H9 (cell line): ENCODE measurements around the gene PPP1CC. TPM values are rescaled to one million over a fixed set of nuclear protein-coding genes. Genes with fewer than 3 reads are reported as not detected.
"Not testable (repeated sequence)": the region's sequence is repeated elsewhere in the genome, so short reads cannot be mapped to it uniquely, and the experiment has no call there.

Experiments used
- DNase-seq: peaks from one replicate; pipeline ENCODE4 v3.0.0-alpha.2; 2017
- H2AFZ ChIP-seq: one replicate; pipeline ENCODE4 v1.6.1; 2013; ENCODE audit warnings: mild to moderate bottlenecking, low read length, control low read depth, moderate library complexity
- H2AK5ac ChIP-seq: 2 replicates; pipeline ENCODE4 v1.6.1; 2013; ENCODE audit warnings: low read length, control low read depth, mixed read lengths; ENCODE audit not compliant: insufficient read length
- H2BK120ac ChIP-seq: one replicate; pipeline ENCODE4 v1.6.1; 2013; ENCODE audit warnings: low read depth, mild to moderate bottlenecking, low read length, control low read depth, inconsistent platforms; ENCODE audit not compliant: poor library complexity, severe bottlenecking
- H2BK12ac ChIP-seq: 2 replicates; pipeline ENCODE4 v1.6.1; 2013; ENCODE audit warnings: low read length, control low read depth, mixed read lengths, low read depth; ENCODE audit not compliant: insufficient read length
- H2BK15ac ChIP-seq: 2 replicates; pipeline ENCODE4 v1.6.1; 2013; ENCODE audit warnings: low read depth, low read length, control low read depth
- H2BK20ac ChIP-seq: one replicate; pipeline ENCODE4 v1.6.1; 2013; ENCODE audit warnings: low read depth, mild to moderate bottlenecking, low read length, control low read depth, inconsistent platforms; ENCODE audit not compliant: poor library complexity, severe bottlenecking
- H2BK5ac ChIP-seq: 2 replicates; pipeline ENCODE4 v1.6.1; 2013; ENCODE audit warnings: low read length, control low read depth, mixed read lengths; ENCODE audit not compliant: insufficient read length
- H3K14ac ChIP-seq: 2 replicates; pipeline ENCODE4 v1.6.1; 2013; ENCODE audit warnings: low read length, control low read depth; ENCODE audit not compliant: insufficient read depth
- H3K18ac ChIP-seq: 2 replicates; pipeline ENCODE4 v1.6.1; 2013; ENCODE audit warnings: low read depth, mild to moderate bottlenecking, mixed read lengths, low read length, control low read depth; ENCODE audit not compliant: insufficient read length
- H3K23ac ChIP-seq: 2 replicates; pipeline ENCODE4 v1.6.1; 2013; ENCODE audit warnings: low read length, control low read depth, mixed read lengths, low read depth; ENCODE audit not compliant: insufficient read length
- H3K23me2 ChIP-seq: 2 replicates; pipeline ENCODE4 v1.6.1; 2013; ENCODE audit warnings: low read depth, mild to moderate bottlenecking, mixed read lengths, low read length, control low read depth; ENCODE audit not compliant: insufficient read length, poor library complexity, severe bottlenecking
- H3K27ac ChIP-seq: 2 replicates; pipeline ENCODE4 v1.5.1; 2013; ENCODE audit warnings: low read length, control low read depth, mixed read lengths, low read depth; ENCODE audit not compliant: insufficient read length
- H3K27me3 ChIP-seq: 2 replicates; pipeline ENCODE4 v1.6.1; 2013; ENCODE audit warnings: low read length, control low read depth, inconsistent platforms; ENCODE audit not compliant: insufficient read depth
- H3K4ac ChIP-seq: 2 replicates; pipeline ENCODE4 v1.6.1; 2013; ENCODE audit warnings: low read depth, mild to moderate bottlenecking, control low read depth, inconsistent platforms, low read length, moderate library complexity
- H3K4me1 ChIP-seq: 2 replicates; pipeline ENCODE4 v1.6.1; 2013; ENCODE audit warnings: low read length, control low read depth, inconsistent platforms; ENCODE audit not compliant: insufficient read depth
- H3K4me2 ChIP-seq: 2 replicates; pipeline ENCODE4 v1.6.1; 2013; ENCODE audit warnings: low read length, control low read depth, mixed read lengths; ENCODE audit not compliant: insufficient read length, insufficient read depth
- H3K56ac ChIP-seq: 2 replicates; pipeline ENCODE4 v1.6.1; 2013; ENCODE audit warnings: low read depth, mild to moderate bottlenecking, mixed read lengths, low read length, control low read depth; ENCODE audit not compliant: insufficient read length
- H3K79me1 ChIP-seq: 2 replicates; pipeline ENCODE4 v1.6.1; 2013; ENCODE audit warnings: low read depth, mild to moderate bottlenecking, moderate library complexity, low read length, control low read depth, inconsistent platforms; ENCODE audit not compliant: insufficient read depth, poor library complexity, severe bottlenecking
- H3K79me2 ChIP-seq: 2 replicates; pipeline ENCODE4 v1.6.1; 2013; ENCODE audit warnings: low read length, control low read depth, inconsistent platforms; ENCODE audit not compliant: insufficient read depth
- H3K9ac ChIP-seq: 2 replicates; pipeline ENCODE4 v1.6.1; 2013; ENCODE audit warnings: low read length, control low read depth, mixed read lengths; ENCODE audit not compliant: insufficient read length; ENCODE audit errors: extremely low read depth
- H3K9me3 ChIP-seq: one replicate; pipeline ENCODE4 v1.6.1; 2013; ENCODE audit warnings: low read depth, low read length, inconsistent platforms; ENCODE audit not compliant: control insufficient read depth
- H3T11ph ChIP-seq: one replicate; pipeline ENCODE4 v1.6.1; 2013; ENCODE audit warnings: mild to moderate bottlenecking, low read length, control low read depth, inconsistent platforms
- H4K20me1 ChIP-seq: one replicate; pipeline ENCODE4 v1.6.1; 2013; ENCODE audit not compliant: control insufficient read depth, insufficient read length, insufficient read depth
- H4K5ac ChIP-seq: 2 replicates; pipeline ENCODE4 v1.6.1; 2013; ENCODE audit warnings: low read depth, mild to moderate bottlenecking, mixed read lengths, low read length, control low read depth; ENCODE audit not compliant: insufficient read length
- H4K8ac ChIP-seq: replicated peaks from 2 replicates; pipeline ENCODE4 v1.6.1; 2013; ENCODE audit warnings: low read length, control low read depth, mixed read lengths, low read depth; ENCODE audit not compliant: insufficient read length
- H4K91ac ChIP-seq: 2 replicates; pipeline ENCODE4 v1.6.1; 2013; ENCODE audit warnings: low read depth, mild to moderate bottlenecking, moderate library complexity, mixed read lengths, low read length, control low read depth; ENCODE audit not compliant: insufficient read length
- H3K27ac Mint-ChIP-seq, 3 experiments: 2 replicates in 2 of 3; 3 replicates in 1 of 3; pipeline ENCODE4 v1.8.0; 2020 to 2021; ENCODE audit warnings: mixed read lengths in 3 of 3, mild to moderate bottlenecking in 1 of 3, moderate library complexity in 1 of 3
- H3K27me3 Mint-ChIP-seq: 2 replicates; pipeline ENCODE4 v1.8.0; 2021; ENCODE audit warnings: low read depth, mild to moderate bottlenecking, moderate library complexity, mixed read lengths
- H3K36me3 Mint-ChIP-seq, 3 experiments: 2 replicates in 2 of 3; 3 replicates in 1 of 3; pipeline ENCODE4 v1.8.0; 2020 to 2021; ENCODE audit warnings: low read depth in 3 of 3, mixed read lengths in 3 of 3; ENCODE audit not compliant: insufficient read depth in 1 of 3
- H3K4me1 Mint-ChIP-seq, 2 experiments: 2 replicates each; pipeline ENCODE4 v1.8.0; 2020; ENCODE audit warnings: mixed read lengths in 2 of 2
- H3K4me3 Mint-ChIP-seq, 2 experiments: 2 replicates in 1 of 2; 3 replicates in 1 of 2; pipeline ENCODE4 v1.8.0; 2020 to 2021; ENCODE audit warnings: mild to moderate bottlenecking in 2 of 2, mixed read lengths in 2 of 2, moderate library complexity in 1 of 2
- H3K9me3 Mint-ChIP-seq, 2 experiments: 2 replicates in 1 of 2; 3 replicates in 1 of 2; pipeline ENCODE4 v1.8.0; 2020; ENCODE audit warnings: mild to moderate bottlenecking in 2 of 2, mixed read lengths in 2 of 2, moderate library complexity in 1 of 2
- WGBS: extraction: QIAGEN DNeasy Blood & Tissue Kit; methylation state at CpG from one replicate; pipeline ENCODE4 v1.1.7; 2013; ENCODE audit warnings: missing lambda C conversion rate, low lambda C conversion rate, mixed read lengths; ENCODE audit not compliant: insufficient read length; ENCODE audit errors: extremely low coverage; 5-methylcytosine and 5-hydroxymethylcytosine counted together
- total RNA-seq: library from RNA; stranded (reverse); gene quantifications from 2 replicates; pipeline ENCODE4 v1.2.1, GENCODE V29; 2021
- TF ChIP-seq, protein P1 (sequence below): fragments of 200-600 bp; sonication (generic); conservative IDR thresholded peaks from 3 replicates; pipeline ENCODE4 v1.8.0; 2021; ENCODE audit warnings: antibody characterized with exemption, mild to moderate bottlenecking

Gene PPP1CC
- total RNA-seq, 1 experiment from 2014 or later, result 286 TPM

DNA sequence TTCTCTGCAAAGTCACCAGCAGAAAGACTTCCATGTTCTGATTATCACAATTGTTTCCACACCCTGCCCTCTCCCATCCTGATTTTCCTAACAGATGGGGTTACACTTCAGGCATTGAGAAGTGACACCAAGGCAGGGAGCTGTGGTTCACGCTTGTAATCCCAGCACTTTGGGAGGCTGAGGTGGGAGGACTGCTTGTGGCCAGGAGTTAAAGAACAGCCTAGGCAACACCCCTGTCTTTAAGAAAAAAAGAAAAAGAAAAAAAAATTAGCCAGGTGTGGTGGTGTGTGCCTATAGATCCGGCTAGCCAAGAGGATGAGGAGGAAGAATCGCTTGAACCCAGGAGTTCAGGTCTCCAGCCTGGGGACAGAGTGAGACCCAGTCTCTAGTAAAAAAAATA, 5.2 kb downstream of the PPP1CC start:
- Histone ChIP-seq H2BK12ac (no peak overlapping the region), H3K14ac (no peak overlapping the region), H3K27me3 (no peaks in the 10 kb centered on the region), H3K4me1 (peaks cover 5% of the 10 kb centered on the region; the same call in 1 of the 2 replicates), H4K8ac (no peak overlapping the region), H3K9ac (peak overlapping the region; percentile 8), H2BK120ac (no peak overlapping the region), H2BK5ac (no peak overlapping the region), H3K4ac (no peak overlapping the region), H3K79me1 (peaks cover 5% of the 10 kb centered on the region), H2BK20ac (no peak overlapping the region), H3K4me2 (no peak overlapping the region), H2AFZ (no peak overlapping the region), H3K56ac (no peak overlapping the region), H4K20me1 (no peaks in the 10 kb centered on the region), H4K91ac (no peak overlapping the region), H2AK5ac (no peak overlapping the region), H3K18ac (no peak overlapping the region), H3K23me2 (peaks cover 12% of the 10 kb centered on the region), H3K23ac (no peak overlapping the region), H3T11ph (no peak overlapping the region), H2BK15ac (no peak overlapping the region), H4K5ac (no peak overlapping the region), H3K9me3 (no peaks in the 10 kb centered on the region), H3K27ac (no peak overlapping the region), H3K79me2 (peaks cover 86% of the 10 kb centered on the region)
- H3K27me3 Mint-ChIP-seq, result no peaks in the 10 kb centered on the region
- WGBS, result no CpG with 5 or more reads among the region's 3 CpGs
- no peaks in the 10 kb centered on the region for H3K9me3 Mint-ChIP-seq
- H3K27ac Mint-ChIP-seq, result peak overlapping the region; percentile 35 to 85 (median 51); a peak in 2 of 7 replicates
- DNase-seq, result no peak
- H3K36me3 Mint-ChIP-seq, result peaks cover 30 to 57% (median 49%) of the 10 kb centered on the region in 3 experiments
- TF ChIP-seq, protein P1, sequence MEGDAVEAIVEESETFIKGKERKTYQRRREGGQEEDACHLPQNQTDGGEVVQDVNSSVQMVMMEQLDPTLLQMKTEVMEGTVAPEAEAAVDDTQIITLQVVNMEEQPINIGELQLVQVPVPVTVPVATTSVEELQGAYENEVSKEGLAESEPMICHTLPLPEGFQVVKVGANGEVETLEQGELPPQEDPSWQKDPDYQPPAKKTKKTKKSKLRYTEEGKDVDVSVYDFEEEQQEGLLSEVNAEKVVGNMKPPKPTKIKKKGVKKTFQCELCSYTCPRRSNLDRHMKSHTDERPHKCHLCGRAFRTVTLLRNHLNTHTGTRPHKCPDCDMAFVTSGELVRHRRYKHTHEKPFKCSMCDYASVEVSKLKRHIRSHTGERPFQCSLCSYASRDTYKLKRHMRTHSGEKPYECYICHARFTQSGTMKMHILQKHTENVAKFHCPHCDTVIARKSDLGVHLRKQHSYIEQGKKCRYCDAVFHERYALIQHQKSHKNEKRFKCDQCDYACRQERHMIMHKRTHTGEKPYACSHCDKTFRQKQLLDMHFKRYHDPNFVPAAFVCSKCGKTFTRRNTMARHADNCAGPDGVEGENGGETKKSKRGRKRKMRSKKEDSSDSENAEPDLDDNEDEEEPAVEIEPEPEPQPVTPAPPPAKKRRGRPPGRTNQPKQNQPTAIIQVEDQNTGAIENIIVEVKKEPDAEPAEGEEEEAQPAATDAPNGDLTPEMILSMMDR, result no peak
- H3K4me3 Mint-ChIP-seq, result peak overlapping the region in 1 of 2 experiments; percentile 44; a peak in 2 of 5 replicates
- peaks cover 38 to 44% of the 10 kb centered on the region in 2 experiments for H3K4me1 Mint-ChIP-seq

DNA sequence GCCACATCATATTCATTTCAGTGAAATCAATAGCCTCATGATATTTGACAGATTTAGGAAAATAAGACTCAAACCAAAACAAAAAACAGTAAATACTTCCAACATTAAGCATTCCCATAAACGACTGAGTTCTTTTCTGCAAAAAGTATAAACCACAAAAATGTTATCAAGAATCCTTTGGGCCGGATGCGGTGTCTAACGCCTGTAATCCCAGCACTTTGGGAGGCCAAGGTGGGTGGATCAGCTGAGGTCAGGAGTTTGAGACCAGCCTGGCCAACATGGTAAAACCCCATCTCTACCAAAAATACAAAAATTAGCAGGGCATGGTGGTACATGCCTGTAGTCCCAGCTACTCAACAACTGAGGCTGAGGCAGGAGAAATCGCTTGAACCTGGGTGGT, 5.7 kb downstream of the PPP1CC start:
- H2BK20ac ChIP-seq, H4K91ac ChIP-seq, H4K8ac ChIP-seq, H2BK120ac ChIP-seq, H2AFZ ChIP-seq, H3K27me3 Mint-ChIP-seq, H3K4me1 ChIP-seq, H3K9me3 Mint-ChIP-seq, H2AK5ac ChIP-seq, H2BK5ac ChIP-seq, H3T11ph ChIP-seq, H4K5ac ChIP-seq, H3K18ac ChIP-seq, H3K27me3 ChIP-seq, H3K4me3 Mint-ChIP-seq, DNase-seq, H3K4ac ChIP-seq, H3K27ac ChIP-seq, H3K27ac Mint-ChIP-seq, H2BK15ac ChIP-seq, H2BK12ac ChIP-seq, H3K23ac ChIP-seq, H3K14ac ChIP-seq, H3K56ac ChIP-seq, H4K20me1 ChIP-seq, H3K9me3 ChIP-seq, H3K4me2 ChIP-seq, H3K79me1 ChIP-seq, H3K9ac ChIP-seq: not testable (repeated sequence)
- peaks cover 12% of the 10 kb centered on the region for H3K23me2 ChIP-seq
- H3K79me2 ChIP-seq, result peaks cover 87% of the 10 kb centered on the region
- WGBS, result no CpG with 5 or more reads among the region's 5 CpGs
- H3K4me1 Mint-ChIP-seq, result peaks cover 40 to 49% of the 10 kb centered on the region in 2 experiments
- peaks cover 34 to 62% (median 52%) of the 10 kb centered on the region in 3 experiments for H3K36me3 Mint-ChIP-seq
